AG04450 (cell line): Measurements from ENCODE around the gene MYL4. TPM values are rescaled to one million over a fixed set of nuclear protein-coding genes. Genes with fewer than 3 reads are reported as not detected.
A peak's percentile ranks its signal among the peaks of the same experiment; 100 is the strongest.
"Not testable (repeated sequence)": the region's sequence is repeated elsewhere in the genome, so short reads cannot be mapped to it uniquely, and the experiment has no call there.

Experiments
- CTCF ChIA-PET: fragments of 300-600, 350-600 bp; formaldehyde crosslinking; extraction: SDS; loops from one replicate; lab custom pipeline; 2022; ENCODE audit warnings: antibody characterized with exemption, inconsistent platforms; lab: Charles Lee
- POLR2A ChIA-PET: fragments of 350-600 bp; formaldehyde crosslinking; extraction: SDS; loops from one replicate; lab custom pipeline; 2021; ENCODE audit warnings: antibody characterized with exemption, inconsistent platforms; lab: Yijun Ruan, JAX
- DNase-seq: peaks from one replicate; pipeline ENCODE4 v3.0.0-alpha.2; 2011; ENCODE audit warnings: low read depth, low spot score
- H3K27ac ChIP-seq: one replicate; pipeline ENCODE4 v1.5.1; 2012; ENCODE audit warnings: low read depth, low read length, control low read depth
- H3K27me3 ChIP-seq: one replicate; pipeline ENCODE4 v1.6.0; 2012; ENCODE audit warnings: low read length; ENCODE audit not compliant: control insufficient read depth, insufficient read depth
- H3K4me3 ChIP-seq: 2 replicates; pipeline ENCODE4 v1.5.1; 2011; ENCODE audit warnings: mild to moderate bottlenecking, low read depth, low read length, control low read depth
- H3K9me3 ChIP-seq: 2 replicates; pipeline ENCODE4 v1.5.1; 2012; ENCODE audit warnings: low read length; ENCODE audit not compliant: control insufficient read depth, insufficient read depth
- CTCF ChIP-seq: IDR thresholded peaks from 2 replicates; pipeline ENCODE4 v1.5.1; 2011; ENCODE audit warnings: low read depth, low read length, control low read depth, inconsistent platforms
- polyA plus RNA-seq: library from polyadenylated mRNA; depleted of rRNA; stranded (reverse); fragments of >200 nt; gene quantifications from 2 replicates; pipeline ENCODE4 v1.2.3, GENCODE V29; 2011

The MYL4 gene
- polyA plus RNA-seq, 1 experiment, result 0.19 TPM

DNA sequence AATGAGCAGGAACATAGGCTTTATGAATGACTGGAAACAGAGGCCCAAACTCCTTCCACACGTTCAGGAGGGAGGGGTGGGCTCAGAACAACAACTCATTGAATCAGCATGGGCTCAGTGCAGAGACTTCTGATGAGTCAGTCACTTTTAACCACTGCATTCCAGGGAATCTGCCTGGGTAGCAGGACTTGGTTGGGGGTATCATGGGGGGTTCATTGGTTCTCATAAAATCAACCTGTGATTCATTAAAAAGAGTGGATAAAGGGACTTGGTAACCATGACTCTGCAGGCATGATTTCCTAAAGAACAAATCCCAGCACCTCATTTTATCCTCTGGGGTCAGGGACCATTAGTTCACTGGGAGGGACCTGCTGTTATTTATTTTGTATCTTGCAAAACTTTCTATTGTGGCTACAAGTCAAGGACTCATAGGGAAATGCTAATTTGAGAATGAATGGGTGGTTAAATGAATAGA lies 58.2 kb downstream of the MYL4 start:
- Histone ChIP-seq H3K9me3 (no peaks in the 10 kb centered on the region), H3K4me3 (no peak overlapping the region), H3K27ac (peak overlapping the region; percentile 75), H3K27me3 (no peaks in the 10 kb centered on the region)
- TF ChIP-seq CTCF, result no peak
- ChIA-PET POLR2A (no interaction called here), CTCF (no interaction called here)
- DNase-seq, result peak; percentile 59

- H3K27ac ChIP-seq, H3K27me3 ChIP-seq, H3K4me3 ChIP-seq, CTCF ChIA-PET, H3K9me3 ChIP-seq, POLR2A ChIA-PET, DNase-seq: not testable (repeated sequence)
These were observed 59.8 kb downstream of the MYL4 start for GRCh38 chr17:47268964-47269363.

DNA sequence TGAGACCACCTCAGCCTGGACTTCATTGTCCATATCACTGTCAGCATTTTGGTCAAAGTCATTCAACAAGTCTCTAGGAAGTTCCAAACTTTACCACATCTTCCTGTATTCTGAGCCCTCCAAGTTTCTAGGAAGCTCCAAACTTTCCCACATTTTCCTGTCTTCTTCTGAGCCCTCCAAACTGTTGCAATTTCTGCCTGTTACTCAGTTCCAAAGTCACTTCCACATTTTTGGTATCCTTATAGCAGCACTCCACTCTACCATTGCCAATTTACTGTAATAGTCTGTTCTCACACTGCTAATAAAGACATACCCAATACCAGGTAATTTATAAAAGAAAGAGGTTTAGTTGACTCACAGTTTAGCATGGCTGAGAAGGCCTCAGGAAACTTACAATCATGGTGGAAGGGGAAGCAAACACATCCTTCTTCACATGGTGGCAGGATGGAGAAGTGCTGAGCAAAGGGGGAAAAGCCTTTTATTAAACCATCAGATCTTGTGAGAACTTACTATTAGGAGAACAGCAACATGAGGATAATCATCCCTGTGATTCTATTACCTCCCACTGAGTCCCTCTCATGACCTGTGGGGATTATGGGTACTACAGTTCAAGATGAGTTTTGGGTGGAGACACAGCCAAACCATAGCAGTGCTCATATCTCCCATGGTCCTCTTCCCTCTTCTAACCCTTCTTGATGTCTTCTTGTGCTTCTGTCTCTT lies 60.6 kb downstream of the MYL4 start:
- H3K27me3 ChIP-seq, H3K27ac ChIP-seq, POLR2A ChIA-PET, CTCF ChIA-PET, H3K4me3 ChIP-seq, DNase-seq, H3K9me3 ChIP-seq: not testable (repeated sequence)

- Histone ChIP-seq H3K4me3 (no peak overlapping the region), H3K27me3 (no peaks in the 10 kb centered on the region), H3K27ac (no peak overlapping the region), H3K9me3 (no peaks in the 10 kb centered on the region)
- ChIA-PET CTCF (no interaction called here), POLR2A (no interaction called here)
- DNase-seq, result no peak
- no peak for TF ChIP-seq CTCF
These were observed 62.0 kb downstream of the MYL4 start for GRCh38 chr17:47270946-47271705.

GRCh38 chr17:47272491-47272890 lies 63.3 kb downstream of the MYL4 start:
- no peaks in the 10 kb centered on the region for H3K27me3 ChIP-seq
- no peak for TF ChIP-seq CTCF
- ChIA-PET POLR2A (no interaction called here), CTCF (interaction anchor here (0.6 to 1.2 kb wide), 2 partner anchors 14 to 19 kb away, joined by 3 to 6 read pairs; no protein-coding TSS in a partner anchor)
- H3K9me3 ChIP-seq, result no peaks in the 10 kb centered on the region
- no peak for DNase-seq
- no peak overlapping the region for H3K4me3 ChIP-seq
- H3K27ac ChIP-seq, result no peak overlapping the region

DNA sequence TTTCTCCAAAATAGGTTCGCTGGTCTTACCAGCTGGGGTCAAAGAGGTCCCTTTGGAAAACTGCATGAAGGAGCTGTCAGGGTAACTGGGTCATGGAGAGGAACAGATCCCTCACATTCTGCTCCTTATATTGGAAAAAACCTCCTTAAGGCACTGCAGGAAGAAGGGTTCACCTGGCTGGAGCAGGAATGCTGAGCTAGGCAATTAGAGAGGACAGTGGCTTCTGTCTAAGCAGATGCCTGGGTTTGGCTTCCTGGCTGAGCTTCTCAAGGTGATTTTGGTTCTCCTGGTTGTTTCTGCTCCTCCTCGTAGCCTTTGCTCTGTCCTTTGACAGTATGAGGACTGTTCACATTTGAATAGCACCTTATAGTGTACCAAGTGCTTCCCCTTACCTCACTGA lies 64.1 kb downstream of the MYL4 start:
- Histone ChIP-seq H3K4me3 (no peak overlapping the region), H3K27ac (no peak overlapping the region), H3K27me3 (no peaks in the 10 kb centered on the region), H3K9me3 (no peaks in the 10 kb centered on the region)
- no peak for DNase-seq
- POLR2A ChIA-PET, result no interaction called here
- no peak for TF ChIP-seq CTCF
- CTCF ChIA-PET, result interaction anchor here (1.2 kb wide), 1 partner anchor 15 kb away, joined by 3 read pairs; no protein-coding TSS in a partner anchor
